Tibial nerve (tissue), 4 donors: ENCODE results near the gene BRCA2. TPM values are rescaled to one million over a fixed set of nuclear protein-coding genes. Genes with fewer than 3 reads are reported as not detected.

Source experiments
- DNase-seq, 2 donors: peaks; one replicate each; pipeline ENCODE4 v3.0.0-alpha.2; 2019; ENCODE audit warnings: low spot score in 2 of 2
- H3K27ac ChIP-seq, 4 donors: fragments of 200-600 bp; sonication (generic) in 3 of 4; one replicate each; pipeline ENCODE4 v1.5.1; 2017 to 2019; ENCODE audit warnings: mild to moderate bottlenecking in 1 of 4
- H3K27me3 ChIP-seq, 2 donors: fragments of 200-600 bp; sonication (generic) in 1 of 2; one replicate each; pipeline versions ENCODE4 v1.5.1 to v1.6.0; 2017 to 2019
- H3K36me3 ChIP-seq, 3 donors: fragments of 200-600 bp; sonication (generic); one replicate each; pipeline ENCODE4 v1.5.1; 2018 to 2019
- H3K4me1 ChIP-seq, 4 donors: fragments of 200-600 bp; sonication (generic) in 3 of 4; one replicate each; pipeline ENCODE4 v1.5.1; 2017 to 2019
- H3K4me3 ChIP-seq, 4 donors: fragments of 200-600 bp; sonication (generic) in 3 of 4; one replicate each; pipeline ENCODE4 v1.5.1; 2017 to 2019; ENCODE audit warnings: mild to moderate bottlenecking in 1 of 4, moderate library complexity in 1 of 4
- H3K9me3 ChIP-seq, 4 donors: fragments of 200-600 bp; sonication (generic) in 3 of 4; one replicate each; pipeline ENCODE4 v1.5.1; 2017 to 2019
- EP300 ChIP-seq, 2 donors: sonication (generic); formaldehyde crosslinking; IDR thresholded peaks; one replicate each; pipeline ENCODE4 v1.6.1; 2017; ENCODE audit warnings: antibody characterized with exemption in 2 of 2, mild to moderate bottlenecking in 1 of 2
- POLR2A ChIP-seq, 2 donors: fragments of 450-650 bp; IDR thresholded peaks; one replicate each; pipeline ENCODE4 v1.6.1; 2017; ENCODE audit warnings: antibody characterized with exemption in 2 of 2, mild to moderate bottlenecking in 2 of 2, moderate library complexity in 2 of 2
- WGBS, 2 donors: methylation state at CpG; one replicate each; pipeline ENCODE4 v1.1.5; 2018; 5-methylcytosine and 5-hydroxymethylcytosine counted together
- total RNA-seq, 4 donors: library from RNA; depleted of rRNA; stranded (reverse); fragments of >200 nt; gene quantifications; one replicate each; pipeline ENCODE4 v1.1.0, GENCODE V29; 2016
- TF ChIP-seq, protein P1 (sequence below), 5 experiments: fragments of 200-600 bp in 3 of 5; fragments of 450-650 bp in 2 of 5; sonication (generic) in 3 of 5; IDR thresholded peaks; one replicate each; pipeline ENCODE4 v1.5.1; 2016 to 2019; ENCODE audit warnings: antibody characterized with exemption in 5 of 5, mild to moderate bottlenecking in 3 of 5, moderate library complexity in 2 of 5

BRCA2 gene
- total RNA-seq, 4 donors from 2014 or later: 0.39 to 5.4 (median 2.1) TPM

DNA sequence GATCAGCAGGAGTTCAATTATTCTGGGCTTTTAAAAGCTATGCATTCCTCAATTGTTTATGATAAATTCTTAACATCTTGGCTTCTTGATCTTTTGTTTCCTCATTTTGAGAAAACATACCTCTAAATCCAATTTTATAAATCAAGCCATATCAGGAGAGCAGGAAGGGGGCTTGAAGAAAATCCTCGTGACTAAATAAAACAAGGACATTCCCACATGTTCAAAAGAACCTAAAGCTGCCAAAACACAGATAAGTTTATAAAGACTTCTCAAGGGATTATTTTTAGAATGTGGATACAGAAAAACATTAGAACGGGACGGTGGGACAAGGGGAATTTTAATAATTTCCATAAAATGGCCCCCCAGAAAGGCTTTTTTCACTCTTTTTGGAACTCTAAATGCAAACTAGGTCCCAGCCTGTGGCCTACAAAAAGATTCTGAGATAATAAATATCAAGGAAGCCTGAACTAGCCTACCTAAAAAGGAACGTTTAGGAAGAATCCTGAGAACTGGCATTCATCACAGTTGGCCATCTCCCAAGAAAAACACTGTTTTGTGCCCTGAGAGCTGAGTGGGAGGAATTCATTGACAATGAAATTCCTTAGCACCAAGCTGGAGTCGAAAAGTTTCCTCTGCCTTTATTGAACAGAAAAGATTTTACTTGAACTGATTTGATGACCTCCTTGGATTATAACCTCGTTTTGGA is 30.2 kb upstream of the BRCA2 start:
- DNase-seq: peak in 1 of 2 donors; percentile 43
- no peak overlapping the region for H3K4me3 ChIP-seq
- peaks cover 0 to 16% (median 6%) of the 10 kb centered on the region in 4 donors for H3K4me1 ChIP-seq
- H3K27me3 ChIP-seq: no peaks in the 10 kb centered on the region
- peaks cover 0 to 16% (median 0%) of the 10 kb centered on the region in 3 donors for H3K36me3 ChIP-seq
- 17 to 21% methylated on average over 6 of the region's 6 CpGs for WGBS, 2 donors
- H3K9me3 ChIP-seq: no peaks in the 10 kb centered on the region
- H3K27ac ChIP-seq: peak overlapping the region in 3 of 4 donors; percentile 6 to 74 (median 73)
- TF ChIP-seq, protein P1, sequence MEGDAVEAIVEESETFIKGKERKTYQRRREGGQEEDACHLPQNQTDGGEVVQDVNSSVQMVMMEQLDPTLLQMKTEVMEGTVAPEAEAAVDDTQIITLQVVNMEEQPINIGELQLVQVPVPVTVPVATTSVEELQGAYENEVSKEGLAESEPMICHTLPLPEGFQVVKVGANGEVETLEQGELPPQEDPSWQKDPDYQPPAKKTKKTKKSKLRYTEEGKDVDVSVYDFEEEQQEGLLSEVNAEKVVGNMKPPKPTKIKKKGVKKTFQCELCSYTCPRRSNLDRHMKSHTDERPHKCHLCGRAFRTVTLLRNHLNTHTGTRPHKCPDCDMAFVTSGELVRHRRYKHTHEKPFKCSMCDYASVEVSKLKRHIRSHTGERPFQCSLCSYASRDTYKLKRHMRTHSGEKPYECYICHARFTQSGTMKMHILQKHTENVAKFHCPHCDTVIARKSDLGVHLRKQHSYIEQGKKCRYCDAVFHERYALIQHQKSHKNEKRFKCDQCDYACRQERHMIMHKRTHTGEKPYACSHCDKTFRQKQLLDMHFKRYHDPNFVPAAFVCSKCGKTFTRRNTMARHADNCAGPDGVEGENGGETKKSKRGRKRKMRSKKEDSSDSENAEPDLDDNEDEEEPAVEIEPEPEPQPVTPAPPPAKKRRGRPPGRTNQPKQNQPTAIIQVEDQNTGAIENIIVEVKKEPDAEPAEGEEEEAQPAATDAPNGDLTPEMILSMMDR (IDR thresholded peaks at IDR 0.05): no peak
- peak in 1 of 2 donors; percentile 44 for TF ChIP-seq EP300 (IDR thresholded peaks at IDR 0.05)

GRCh38 chr13:32285633-32285965 is 29.7 kb upstream of the BRCA2 start:
- 24 to 28% methylated on average over 4 of the region's 4 CpGs for WGBS, 2 donors
- Histone ChIP-seq H3K4me3 (no peak overlapping the region), H3K4me1 (peaks cover 0 to 16% (median 6%) of the 10 kb centered on the region in 4 donors), H3K9me3 (no peaks in the 10 kb centered on the region), H3K36me3 (peaks cover 0 to 19% (median 0%) of the 10 kb centered on the region in 3 donors), H3K27ac (peak overlapping the region in 2 of 4 donors; percentile 73 to 74), H3K27me3 (no peaks in the 10 kb centered on the region)
- DNase-seq: no peak
- TF ChIP-seq POLR2A (IDR thresholded peaks at IDR 0.05) (no peak), EP300 (IDR thresholded peaks at IDR 0.05) (no peak)
- TF ChIP-seq, protein P1 (IDR thresholded peaks at IDR 0.05): no peak

GRCh38 chr13:32297206-32297605 is 18.1 kb upstream of the BRCA2 start:
- Histone ChIP-seq H3K4me1 (no peaks in the 10 kb centered on the region), H3K27me3 (no peaks in the 10 kb centered on the region), H3K27ac (no peak overlapping the region), H3K36me3 (peaks cover 0 to 13% (median 0%) of the 10 kb centered on the region in 3 donors), H3K9me3 (no peaks in the 10 kb centered on the region), H3K4me3 (no peak overlapping the region)
- TF ChIP-seq, protein P1 (IDR thresholded peaks at IDR 0.05): no peak
- TF ChIP-seq EP300 (IDR thresholded peaks at IDR 0.05): no peak
- no peak for TF ChIP-seq POLR2A (IDR thresholded peaks at IDR 0.05)
- DNase-seq: no peak
- 69 to 70% methylated on average over 2 of the region's 2 CpGs for WGBS, 2 donors

GRCh38 chr13:32298695-32299094 is 16.6 kb upstream of the BRCA2 start:
- no peak for DNase-seq
- no peaks in the 10 kb centered on the region for H3K27me3 ChIP-seq
- 92% methylated on average over 6 of the region's 6 CpGs for WGBS, 2 donors
- H3K27ac ChIP-seq: no peak overlapping the region
- TF ChIP-seq EP300 (IDR thresholded peaks at IDR 0.05) (no peak), POLR2A (IDR thresholded peaks at IDR 0.05) (no peak)
- no peaks in the 10 kb centered on the region for H3K4me1 ChIP-seq
- no peak overlapping the region for H3K4me3 ChIP-seq
- no peaks in the 10 kb centered on the region for H3K9me3 ChIP-seq
- peaks cover 0 to 13% (median 0%) of the 10 kb centered on the region in 3 donors for H3K36me3 ChIP-seq

DNA sequence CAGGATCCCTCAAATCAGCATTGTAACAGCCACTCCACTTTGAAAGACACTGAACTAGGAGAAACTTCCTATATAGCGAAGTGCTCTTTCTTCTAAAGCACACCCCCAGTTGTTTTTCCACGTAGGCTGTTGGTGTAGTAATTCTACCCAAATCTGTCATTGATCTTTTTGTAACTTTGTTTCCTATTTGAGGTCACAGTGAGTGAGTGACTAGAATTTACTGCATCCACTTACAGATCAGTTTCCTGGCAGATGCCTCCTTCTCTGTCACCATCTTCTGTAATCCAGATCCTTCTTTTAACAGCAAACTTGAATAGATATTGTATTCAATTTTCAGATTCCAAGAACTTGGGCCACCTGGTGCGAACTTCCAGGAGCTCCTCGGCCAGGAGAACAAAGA is 15.4 kb upstream of the BRCA2 start:
- DNase-seq: no peak
- WGBS, 2 donors: 78 to 80% methylated on average over 4 of the region's 4 CpGs
- Histone ChIP-seq H3K9me3 (no peaks in the 10 kb centered on the region), H3K27me3 (no peaks in the 10 kb centered on the region), H3K4me1 (no peaks in the 10 kb centered on the region), H3K4me3 (no peak overlapping the region), H3K36me3 (peaks cover 0 to 8% (median 0%) of the 10 kb centered on the region in 3 donors), H3K27ac (no peak overlapping the region)
- TF ChIP-seq POLR2A (IDR thresholded peaks at IDR 0.05) (no peak), EP300 (IDR thresholded peaks at IDR 0.05) (no peak)
- TF ChIP-seq, protein P1 (IDR thresholded peaks at IDR 0.05): no peak
